Prostate gland (tissue), 2 donors: Measurements from ENCODE around the gene TMEM87A. TPM values are rescaled to one million over a fixed set of nuclear protein-coding genes. Genes with fewer than 3 reads are reported as not detected.

Source experiments
- DNase-seq: peaks from one replicate; pipeline ENCODE4 v3.0.0-alpha.2; 2019; ENCODE audit warnings: low spot score
- H3K27ac ChIP-seq, 2 donors: fragments of 200-600 bp; sonication (generic); 2 replicates each; pipeline ENCODE4 v1.5.1; 2017 to 2019
- H3K27me3 ChIP-seq: fragments of 200-600 bp; sonication (generic); replicated peaks from 2 replicates; pipeline ENCODE4 v1.5.1; 2019; ENCODE audit not compliant: insufficient read depth
- H3K36me3 ChIP-seq, 2 donors: fragments of 200-600 bp; sonication (generic); 1 replicate in 1 of 2; 2 replicates in 1 of 2; pipeline versions ENCODE4 v1.5.1 to v1.8.1; 2017 to 2019
- H3K4me1 ChIP-seq: fragments of 200-600 bp; sonication (generic); replicated peaks from 2 replicates; pipeline ENCODE4 v1.5.1; 2019
- H3K4me3 ChIP-seq, 2 donors: fragments of 200-600 bp; sonication (generic); 2 replicates each; pipeline ENCODE4 v1.5.1; 2017 to 2019
- H3K9me3 ChIP-seq: fragments of 200-600 bp; sonication (generic); 2 replicates; pipeline ENCODE4 v1.5.1; 2017
- CTCF ChIP-seq, 4 experiments: fragments of 200-600 bp in 2 of 4; fragments of 450-650 bp in 2 of 4; sonication (generic) in 2 of 4; IDR thresholded peaks; 1 replicate in 3 of 4; 2 replicates in 1 of 4; pipeline ENCODE4 v1.5.1; 2016 to 2019; ENCODE audit warnings: antibody characterized with exemption in 4 of 4, mild to moderate bottlenecking in 2 of 4, moderate library complexity in 2 of 4
- POLR2A ChIP-seq: fragments of 450-650 bp; IDR thresholded peaks from one replicate; pipeline ENCODE4 v1.6.1; 2016; ENCODE audit warnings: antibody characterized with exemption, mild to moderate bottlenecking
- POLR2AphosphoS5 ChIP-seq: sonication (generic); formaldehyde crosslinking; IDR thresholded peaks from one replicate; pipeline ENCODE4 v1.6.1; 2017; ENCODE audit warnings: antibody characterized with exemption
- WGBS: methylation state at CpG from one replicate; pipeline ENCODE4 v1.1.5; 2018; 5-methylcytosine and 5-hydroxymethylcytosine counted together
- intact Hi-C: fragments of 100-400 bp; cut with DNase I; formaldehyde crosslinking; loops from one replicate; pipeline ENCODE4 v1.14.2; 2022
- microRNA counts, 2 donors: library from miRNA; unstranded; fragments of <30 nt; microRNA quantifications; one replicate each; lab custom pipeline; 2016 to 2017
- microRNA-seq: library from miRNA; unstranded; fragments of <30 nt; microRNA quantifications from one replicate; pipeline ENCODE4, GENCODE V29; 2016
- small RNA-seq, 2 donors: library from RNA; depleted of rRNA; stranded (forward); fragments of <200 nt; gene quantifications; one replicate each; pipeline ENCODE3, GENCODE V24; 2016
- total RNA-seq, 2 donors: library from RNA; depleted of rRNA; stranded (reverse); fragments of >200 nt; gene quantifications; one replicate each; pipeline ENCODE4 v1.1.0, GENCODE V29; 2016

TMEM87A gene
- total RNA-seq, 2 donors from 2014 or later, result 88.6 to 130 TPM

GRCh38 chr15:42163291-42163690, 109.9 kb downstream of the TMEM87A start:
- no peaks in the 10 kb centered on the region for H3K9me3 ChIP-seq
- no peak for DNase-seq
- no peaks in the 10 kb centered on the region for H3K27me3 ChIP-seq
- peaks cover 27 to 44% of the 10 kb centered on the region in 2 donors for H3K36me3 ChIP-seq
- no peaks in the 10 kb centered on the region for H3K4me1 ChIP-seq
- intact Hi-C loops, result no loop called here
- TF ChIP-seq POLR2A (no peak), POLR2AphosphoS5 (no peak), CTCF (IDR thresholded peaks at IDR 0.05) (no peak)
- H3K27ac ChIP-seq, result no peak overlapping the region
- 95% methylated on average over 9 of the region's 9 CpGs for WGBS
- no peak overlapping the region for H3K4me3 ChIP-seq

MicroRNA genes within 50 kb of the gene (microRNA counts, 767-probe panel; counts per million panel counts)
- microRNA hsa-miR-627 (lab: Ali Mortazavi, UCI), result 2,112 to 2,588 counts per million in 2 donors

Small RNAs within 50 kb of the gene (microRNA-seq; reads per million reads assigned to microRNA genes)
- 1.8 reads per million, percentile 26 among the genes with 10 or more reads in this experiment for gene MIR627

Small RNAs within 50 kb of the gene (small RNA-seq; reads per million reads assigned to genes)
- gene MIR627, result 0.09 to 0.30 reads per million in 2 donors

Other genes starting within 250 kb of the TMEM87A start
- gene PLA2G4D, start 178.9 kb downstream of the TMEM87A start, total RNA-seq, result 1 to 10 TPM; 1.5 to 2.1 TPM
- 10 to 100 TPM; 16.0 to 36.9 TPM for gene PLA2G4F, start 116.8 kb downstream of the TMEM87A start, total RNA-seq
- 100 to 1,000 TPM in 1 of 2 donors, 10 to 100 TPM in 1; 76.2 to 111 TPM for gene VPS39, start 65.1 kb downstream of the TMEM87A start, total RNA-seq
- gene GANC, start 232 bp downstream of the TMEM87A start, total RNA-seq, result 10 to 100 TPM; 10.2 to 38.7 TPM
- 10 to 100 TPM in 1 of 2 donors, 1 to 10 TPM in 1; 5.3 to 15.1 TPM for gene CAPN3, start 86.1 kb upstream of the TMEM87A start, total RNA-seq
- 10 to 100 TPM; 49.5 to 79.5 TPM for gene ZNF106, start 217.7 kb upstream of the TMEM87A start, total RNA-seq
- 10 to 100 TPM; 86.1 to 93.9 TPM for gene SNAP23, start 222.2 kb upstream of the TMEM87A start, total RNA-seq